Nucleus accumbens (tissue), 56 donors: ENCODE results near the gene SRGAP3.
"Not testable (repeated sequence)": the region's sequence is repeated elsewhere in the genome, so short reads cannot be mapped to it uniquely, and the experiment has no call there.

Source experiments
- DNase-seq, 56 donors: peaks; one replicate each; lab custom pipeline; 2025; lab: John Stamatoyannopoulos, UW

Gene SRGAP3

DNA sequence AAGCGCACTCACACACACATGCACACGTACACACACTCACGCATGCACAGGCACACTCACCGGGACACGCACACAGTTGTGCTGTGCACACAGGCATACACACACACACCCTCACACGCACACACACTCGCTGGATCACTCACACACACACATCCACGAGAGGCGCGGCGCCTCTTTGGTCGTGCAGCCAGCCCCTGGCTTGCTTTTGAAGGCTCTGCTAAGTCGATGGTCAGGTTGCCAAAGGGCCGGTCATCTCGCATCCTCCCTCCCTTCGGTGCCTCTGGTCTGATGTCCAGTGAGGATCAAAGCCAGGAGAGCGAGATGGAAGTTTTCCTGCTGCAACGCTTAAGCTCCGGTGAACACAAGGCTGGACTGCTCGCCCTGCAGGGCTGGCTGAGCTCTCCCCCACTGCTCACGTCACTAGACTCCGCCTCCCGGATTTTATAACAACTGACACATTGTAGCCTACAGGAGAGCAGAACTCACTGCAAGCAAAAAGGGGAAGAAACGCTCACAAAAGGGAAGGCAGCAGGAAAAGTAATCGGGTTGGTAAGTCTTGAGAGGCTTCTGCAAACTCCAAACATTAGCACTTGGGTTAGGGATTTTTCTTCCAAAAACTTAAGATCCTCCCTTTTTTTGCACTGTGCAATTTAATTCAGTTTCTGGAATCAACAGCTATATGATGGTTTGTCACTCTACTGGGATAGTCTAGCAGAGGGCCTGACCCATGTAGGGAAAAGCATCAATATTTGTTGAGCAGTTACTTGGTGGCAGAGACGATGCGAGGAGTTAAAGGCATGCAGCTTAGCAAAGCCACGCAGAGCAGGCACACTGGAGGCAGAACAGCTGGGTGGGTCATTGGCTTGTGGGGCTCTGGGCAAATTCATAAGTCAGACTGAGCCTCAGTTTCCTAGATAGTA lies at the start of gene SRGAP3:
Gene SRGAP3, minus strand, starts transcription at position 374 of the 920 bp plus-strand sequence. CDS start 695 bp downstream, outside the sequence.
- DNase-seq, result peak; percentile 37 to 95 (median 85)

DNA sequence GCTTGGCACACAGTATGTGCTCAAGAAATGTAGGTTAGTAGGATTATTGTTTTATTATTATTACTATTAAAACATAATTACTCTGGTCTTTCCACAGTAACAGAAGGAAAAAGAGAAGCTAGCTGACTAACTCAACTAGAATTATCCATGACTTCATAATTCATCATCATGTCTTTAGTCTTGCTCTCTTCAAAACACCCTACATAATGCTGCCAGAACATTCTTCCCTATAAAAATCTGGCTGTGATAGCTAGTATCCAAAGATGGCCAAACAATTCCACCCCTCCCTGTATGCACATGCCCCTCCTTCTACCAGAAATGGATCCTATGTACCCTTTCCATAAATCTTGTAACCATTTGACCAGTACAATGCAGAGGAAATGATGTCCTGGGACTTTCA lies 48.8 kb upstream of the SRGAP3 start:
- DNase-seq, result no peak

DNA sequence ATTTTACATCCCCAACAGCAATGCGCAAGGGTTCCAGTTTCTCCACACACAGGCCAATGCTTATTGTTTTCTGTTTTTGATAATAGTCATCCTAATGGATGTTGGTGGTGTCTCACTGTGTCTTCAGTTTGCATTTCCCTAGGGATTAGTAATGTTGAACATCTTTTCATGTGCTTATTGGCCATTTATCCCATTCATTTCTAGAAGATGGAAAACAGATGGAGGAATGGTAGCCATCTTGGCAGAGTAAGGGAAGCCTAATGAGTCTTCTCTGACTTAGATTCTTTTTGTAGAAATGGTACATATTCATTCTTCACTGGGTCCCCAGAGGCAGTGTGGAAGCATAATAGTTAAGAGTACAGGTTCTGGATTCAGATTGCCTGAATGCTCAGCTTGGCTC lies 46.8 kb upstream of the SRGAP3 start:
- no peak for DNase-seq

DNA sequence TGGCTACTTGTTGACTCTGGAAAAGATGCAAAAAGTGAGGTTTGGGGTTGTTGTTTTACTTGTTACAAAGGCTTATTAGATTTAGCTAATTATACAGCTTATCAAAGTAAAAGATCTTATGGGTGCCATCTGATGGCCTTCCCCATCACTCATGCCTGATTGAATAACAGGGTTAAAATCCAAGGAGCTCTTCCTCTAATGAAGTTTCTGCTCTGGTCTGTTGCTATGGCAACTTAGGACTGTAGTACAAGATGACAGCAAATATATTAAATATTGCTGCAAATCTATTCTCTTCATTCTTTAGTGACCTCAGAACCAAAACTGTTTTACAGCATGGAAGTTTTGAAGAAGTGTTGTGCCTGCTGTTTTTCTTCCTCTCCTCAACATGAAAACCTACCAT lies 45.6 kb upstream of the SRGAP3 start:
- no peak for DNase-seq

DNA sequence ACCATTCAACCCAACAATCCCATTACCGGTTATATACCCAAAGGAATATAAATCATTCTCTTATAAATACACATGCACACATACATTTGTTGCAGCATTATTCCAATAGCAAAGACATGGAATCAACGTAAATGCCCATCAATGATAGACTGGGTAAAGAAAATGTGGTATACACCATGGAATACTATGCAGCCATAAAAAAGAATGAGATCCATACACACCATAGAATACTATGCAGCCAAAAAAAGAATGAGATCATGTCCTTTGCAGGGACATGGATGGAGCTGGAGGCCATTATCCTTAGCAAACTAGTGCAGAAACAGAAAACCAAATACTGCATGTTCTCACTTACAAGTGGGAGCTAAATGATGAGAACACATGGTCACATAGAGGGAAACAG lies 44.5 kb upstream of the SRGAP3 start:
- not testable (repeated sequence) for DNase-seq

DNA sequence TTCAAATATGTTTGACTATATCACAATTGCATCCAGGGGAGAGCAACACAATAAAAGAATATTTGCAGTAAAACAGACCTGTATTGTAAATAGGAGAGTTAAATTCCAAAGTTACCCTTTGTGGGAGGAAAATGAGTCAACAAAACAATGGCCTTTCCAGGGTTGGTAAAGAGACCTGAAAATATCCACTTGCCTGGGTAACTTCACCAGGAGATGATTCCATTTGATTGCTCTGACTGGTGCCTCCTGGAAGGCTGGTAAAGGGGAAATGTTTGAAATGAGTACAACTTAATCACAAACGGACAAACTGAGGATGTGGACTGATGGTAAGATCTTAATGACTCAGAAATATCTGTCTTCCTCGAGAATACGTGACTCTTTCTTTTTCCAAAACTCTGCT lies 43.6 kb upstream of the SRGAP3 start:
- DNase-seq, result no peak

DNA sequence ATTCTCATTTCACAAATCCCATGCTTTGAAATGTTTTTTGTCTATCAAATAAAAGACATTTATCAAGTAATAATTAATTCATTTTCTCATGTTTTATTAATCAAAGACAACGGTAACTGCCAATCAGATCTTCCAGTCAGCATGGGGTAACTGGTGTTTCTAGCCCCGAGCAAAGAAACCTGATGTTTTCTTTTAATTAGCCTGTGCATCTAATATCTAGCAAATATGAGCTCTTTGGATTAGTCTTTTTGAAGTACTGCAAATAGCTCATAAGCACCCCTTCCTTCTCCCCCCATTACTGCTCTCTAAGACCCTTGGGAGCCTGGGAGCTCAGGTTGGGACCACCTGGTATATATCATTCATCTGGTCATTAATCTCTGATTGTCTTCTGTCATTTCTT lies 43.1 kb upstream of the SRGAP3 start:
- no peak for DNase-seq

DNA sequence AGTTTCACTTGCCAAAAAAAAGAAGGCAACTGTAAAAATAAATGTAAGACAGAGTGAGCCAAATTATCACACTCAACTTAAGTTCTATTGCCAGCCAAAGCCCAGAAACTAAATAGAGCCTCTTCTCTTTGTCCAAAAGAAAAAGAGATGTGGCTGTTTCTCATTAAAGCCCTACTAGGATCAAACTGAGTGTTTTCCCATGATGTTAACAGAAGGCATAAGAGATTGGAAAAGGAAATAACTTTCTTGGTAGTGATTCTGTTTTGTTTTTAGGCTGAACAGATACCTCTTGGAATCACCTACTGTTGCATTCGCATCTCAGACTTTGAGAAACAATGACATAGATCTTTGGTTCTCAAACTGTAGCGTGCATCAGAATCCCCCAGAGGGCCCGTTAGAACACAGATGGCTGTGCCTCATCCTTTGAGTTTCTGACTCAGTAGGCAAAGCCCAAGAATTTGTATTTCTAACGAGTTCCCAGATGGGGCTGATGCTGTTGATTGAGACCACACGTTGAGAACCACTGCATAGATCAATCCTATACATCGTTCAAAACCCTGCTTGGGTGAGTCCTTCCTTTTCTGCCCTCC lies 42.5 kb upstream of the SRGAP3 start:
- DNase-seq, result no peak

DNA sequence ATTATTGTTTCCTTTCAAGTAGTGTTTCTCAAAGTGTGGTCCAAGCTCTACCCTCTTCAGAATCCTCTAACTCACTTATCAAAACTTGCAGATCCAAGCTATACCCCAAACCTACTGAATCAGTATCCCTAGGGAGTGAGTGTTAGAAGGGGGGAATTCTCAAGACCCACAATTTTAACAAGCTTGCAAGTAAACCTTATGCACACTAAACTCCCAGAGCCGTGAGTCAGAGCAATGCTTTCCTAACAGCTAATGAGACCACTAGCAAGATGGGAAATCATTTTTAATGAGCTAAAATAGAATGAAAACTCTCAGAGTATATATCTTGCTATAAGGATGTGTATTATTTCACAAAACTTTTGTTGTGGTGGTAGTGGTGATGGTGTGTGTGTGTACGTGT lies 41.1 kb upstream of the SRGAP3 start:
- no peak for DNase-seq

DNA sequence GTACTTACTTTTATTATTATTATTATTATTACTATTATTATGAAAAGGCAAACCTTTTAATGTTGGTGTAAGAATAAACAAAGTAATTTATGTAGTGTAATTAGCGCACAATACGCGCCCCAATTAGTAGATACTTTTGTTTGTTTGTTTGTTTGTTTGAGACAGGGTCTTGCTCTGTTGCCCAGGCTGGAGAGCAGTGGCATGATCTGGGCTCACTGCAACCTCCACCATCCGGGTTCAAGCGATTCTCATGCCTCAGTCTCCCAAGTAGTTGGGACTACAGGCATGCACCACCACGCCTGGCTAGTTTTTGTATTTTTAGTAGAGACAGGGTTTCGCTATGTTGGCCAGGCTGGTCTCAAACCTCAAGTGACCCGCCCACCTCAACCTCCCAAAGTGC lies 32.1 kb upstream of the SRGAP3 start:
- not testable (repeated sequence) for DNase-seq

DNA sequence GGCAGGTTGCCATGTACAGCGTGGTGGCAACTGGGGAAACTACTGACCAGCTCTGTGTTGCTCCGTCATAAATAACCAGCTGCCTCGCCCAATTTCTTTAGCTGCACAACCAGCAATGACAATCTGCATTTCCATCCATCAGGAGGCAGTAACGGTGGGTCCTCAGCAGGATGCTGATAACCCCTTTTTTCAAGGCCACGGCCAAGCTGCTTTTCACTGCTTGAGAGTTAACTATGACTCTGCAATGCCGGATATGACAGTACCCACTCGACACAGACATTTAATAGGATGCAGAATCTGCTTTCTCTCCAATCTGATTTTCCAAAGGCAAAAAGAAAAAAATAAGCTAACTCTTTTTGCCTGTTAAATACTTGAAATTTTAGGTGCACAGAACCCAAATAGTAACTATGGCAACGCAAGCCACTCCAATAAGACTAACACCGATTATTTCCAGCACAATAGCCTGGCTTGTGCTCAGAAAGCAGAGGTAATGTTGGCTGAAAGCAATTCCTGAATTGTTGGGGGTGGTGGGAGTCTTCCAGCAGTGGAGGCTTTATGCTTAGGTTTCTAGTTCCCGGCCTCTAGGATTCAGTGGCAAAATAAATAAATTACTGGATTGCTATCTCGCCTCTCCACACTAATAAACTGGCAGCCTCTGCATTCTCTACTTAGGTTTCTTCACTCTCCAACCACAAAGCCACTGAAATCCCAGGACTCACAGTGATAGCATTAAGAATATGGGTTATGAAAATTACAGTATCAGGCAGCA lies 31.2 kb upstream of the SRGAP3 start:
- DNase-seq, result peak in 6 of 56 donors; percentile 4 to 54 (median 42)

DNA sequence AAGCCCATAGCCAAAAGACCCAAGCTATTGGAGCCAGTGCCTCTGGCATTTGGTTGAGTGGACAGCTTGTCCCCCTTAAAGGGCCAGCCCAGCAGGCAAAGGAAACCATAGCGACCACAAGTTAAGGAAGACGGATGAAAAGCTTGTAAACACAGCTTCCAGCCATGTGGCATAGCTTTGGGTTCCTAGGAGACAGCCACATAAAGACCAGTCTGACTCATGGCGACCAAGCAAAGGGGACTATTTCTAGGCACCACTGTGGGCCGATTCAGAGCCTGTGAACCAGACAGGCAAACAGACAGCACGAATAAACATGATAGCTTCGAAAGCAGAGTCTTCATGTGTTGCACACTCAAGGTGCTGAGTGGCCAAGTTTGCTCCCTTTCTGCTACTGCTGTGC lies 30.5 kb upstream of the SRGAP3 start:
- DNase-seq, result peak in 33 of 56 donors; percentile 5 to 71 (median 28)

DNA sequence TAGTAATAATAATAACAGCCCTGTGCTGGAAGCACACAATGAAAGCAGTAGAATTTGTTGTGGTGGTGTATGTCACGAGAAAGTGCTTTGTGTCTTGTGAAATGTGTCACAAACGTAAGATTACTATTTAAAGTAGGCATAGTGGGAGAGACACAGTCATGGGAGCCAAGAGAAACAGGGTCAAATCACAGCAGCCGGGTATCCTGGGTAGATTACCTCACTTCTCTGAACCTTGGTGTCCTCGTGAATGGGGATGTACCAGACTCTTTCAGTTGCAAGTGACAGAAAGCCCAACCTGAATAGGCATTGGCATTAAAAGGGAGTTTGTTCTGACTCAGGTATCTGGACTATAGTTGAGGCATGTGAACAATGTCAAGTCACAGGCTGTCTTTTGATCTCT lies 29.1 kb upstream of the SRGAP3 start:
- no peak for DNase-seq

DNA sequence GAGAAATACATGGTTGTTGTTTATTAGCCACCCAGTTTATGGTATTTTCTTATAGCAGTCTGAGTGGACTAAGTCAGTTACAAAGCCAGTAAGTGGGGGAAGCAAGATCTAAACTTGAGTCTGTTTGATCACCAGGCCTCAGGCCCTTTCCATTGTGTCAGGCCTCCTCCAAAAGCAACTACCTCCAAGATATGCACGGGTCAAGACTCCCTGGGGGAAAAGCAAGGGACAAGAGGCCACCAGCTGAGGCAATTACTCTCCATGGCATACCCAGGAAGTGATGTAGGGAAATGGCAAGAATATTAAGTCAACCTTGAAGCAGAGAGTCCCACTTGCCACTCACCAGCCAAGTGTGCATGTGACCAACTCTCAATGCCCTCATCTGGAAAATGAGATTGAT lies 28.6 kb upstream of the SRGAP3 start:
- DNase-seq, result no peak

DNA sequence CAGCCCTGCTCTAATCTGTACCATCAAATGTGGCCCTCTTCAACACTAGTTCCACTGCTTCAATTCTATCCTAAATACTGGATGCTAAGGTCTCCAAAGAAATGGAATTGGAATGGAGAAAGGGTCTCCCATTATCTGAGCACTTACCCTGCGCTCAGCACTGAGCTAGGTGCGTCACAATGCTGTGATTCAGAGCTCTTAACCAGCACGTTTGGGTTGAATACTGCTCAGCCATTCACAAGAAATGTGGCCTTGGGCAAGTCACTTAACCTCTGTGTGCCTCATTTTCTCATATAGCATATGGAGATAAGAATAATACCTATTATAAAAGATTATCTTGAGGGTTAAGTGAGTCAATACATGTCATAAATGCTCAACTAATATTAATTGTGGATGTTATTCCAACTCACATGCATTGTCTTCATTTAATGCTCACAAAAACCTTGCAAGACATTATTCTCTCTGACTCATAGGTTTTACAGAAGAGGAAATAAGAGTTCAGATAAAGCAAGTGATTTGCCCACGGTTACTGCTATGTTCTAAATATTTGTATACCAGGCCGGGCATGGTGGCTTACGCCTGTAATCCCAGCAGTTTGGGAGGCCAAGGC lies 27.4 kb upstream of the SRGAP3 start:
- no peak for DNase-seq

DNA sequence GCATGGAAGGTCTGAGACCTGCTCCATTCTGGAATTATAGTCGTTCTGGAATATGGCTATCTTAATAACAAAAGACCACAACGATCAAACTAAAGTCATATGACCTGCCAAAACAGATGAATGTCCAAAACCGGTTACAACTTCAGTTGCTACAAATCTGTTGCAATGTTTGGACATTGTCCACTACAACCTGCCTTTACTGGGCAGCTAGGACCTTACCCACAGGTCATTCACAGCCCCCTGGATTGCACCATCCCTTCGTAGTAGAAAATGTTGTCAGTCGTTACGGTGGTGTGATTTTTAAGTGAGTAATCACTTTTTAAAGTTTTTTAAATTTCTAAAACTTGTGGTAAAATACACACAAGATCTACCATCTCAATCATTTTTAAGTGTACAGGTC lies 22.5 kb upstream of the SRGAP3 start:
- DNase-seq, result no peak

DNA sequence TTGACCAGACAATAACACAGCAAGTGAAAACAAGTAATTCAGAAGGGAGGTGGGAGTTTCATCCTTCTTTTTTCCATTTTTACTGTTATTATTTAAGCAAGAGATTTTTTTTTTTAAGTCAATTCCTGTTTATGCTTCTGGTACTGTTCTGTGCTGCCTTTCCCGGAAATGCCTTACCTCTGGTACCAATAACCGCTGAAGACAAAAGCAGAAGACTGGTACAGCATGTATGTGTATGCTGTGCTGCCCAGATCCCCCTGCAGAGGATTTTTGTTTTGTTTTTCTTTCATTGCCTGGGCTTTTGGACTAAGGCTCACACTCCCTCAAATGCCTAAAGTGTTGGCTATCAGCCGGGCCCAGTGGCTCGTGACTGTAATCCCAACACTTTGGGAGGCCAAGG lies 21.3 kb upstream of the SRGAP3 start:
- peak in 1 of 56 donors; percentile 28 for DNase-seq

DNA sequence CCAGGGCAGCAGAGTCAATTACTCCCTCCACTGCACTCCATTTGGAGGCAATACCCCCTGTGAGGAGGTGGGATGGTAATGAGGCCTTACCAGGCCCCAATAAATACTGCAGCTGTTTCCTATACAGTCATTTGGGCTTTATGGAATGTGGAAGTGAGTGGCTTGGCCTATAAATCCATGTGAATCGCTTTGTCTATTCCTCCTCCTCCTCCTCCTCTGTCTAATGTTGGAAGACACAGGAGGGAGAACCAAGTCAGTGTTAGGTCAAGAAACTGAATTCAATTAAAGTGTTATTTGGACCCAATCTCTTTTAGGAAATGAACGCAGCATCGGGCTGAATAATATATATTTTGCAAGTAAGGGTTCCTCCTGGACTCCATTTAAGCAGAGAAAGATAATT lies 17.3 kb upstream of the SRGAP3 start:
- DNase-seq, result no peak

DNA sequence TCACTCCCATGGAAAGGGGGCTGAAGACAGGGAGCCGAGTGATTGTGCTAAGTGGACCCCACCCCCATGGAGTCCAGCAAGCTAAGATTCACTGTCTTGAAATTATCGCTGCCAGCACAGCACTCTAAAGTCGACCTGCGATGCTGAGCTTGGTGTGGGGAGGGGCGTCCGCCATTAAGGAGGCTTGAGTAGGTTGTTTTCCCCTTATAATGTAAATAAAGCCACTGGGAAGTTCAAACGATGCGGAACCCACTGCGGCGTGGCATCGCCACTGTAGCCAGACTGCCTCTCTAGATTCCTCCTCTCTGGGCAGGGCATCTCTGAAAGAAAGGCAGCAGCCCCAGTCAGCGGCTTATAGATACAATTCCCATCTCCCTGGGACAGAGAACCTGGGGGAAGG lies 10.9 kb upstream of the SRGAP3 start:
- DNase-seq, result no peak

DNA sequence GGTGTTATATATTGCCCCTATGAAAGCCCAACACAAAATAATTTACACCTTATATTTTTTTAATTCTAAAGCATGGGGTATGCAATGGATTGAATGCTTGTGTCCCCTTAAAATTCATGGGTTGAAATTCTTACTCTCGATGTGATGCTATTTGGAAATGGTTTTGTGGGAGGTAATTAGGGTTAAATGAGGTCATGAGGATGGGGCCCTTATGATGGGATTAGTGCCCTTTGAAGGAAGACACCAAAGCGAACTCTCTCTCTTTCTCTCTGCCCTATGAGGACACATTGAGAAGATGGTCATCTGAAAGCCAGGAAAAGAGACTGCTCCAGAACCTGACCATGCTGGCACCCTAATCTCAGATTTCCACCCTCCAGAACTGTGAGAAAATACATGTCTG lies 7.6 kb upstream of the SRGAP3 start:
- no peak for DNase-seq

DNA sequence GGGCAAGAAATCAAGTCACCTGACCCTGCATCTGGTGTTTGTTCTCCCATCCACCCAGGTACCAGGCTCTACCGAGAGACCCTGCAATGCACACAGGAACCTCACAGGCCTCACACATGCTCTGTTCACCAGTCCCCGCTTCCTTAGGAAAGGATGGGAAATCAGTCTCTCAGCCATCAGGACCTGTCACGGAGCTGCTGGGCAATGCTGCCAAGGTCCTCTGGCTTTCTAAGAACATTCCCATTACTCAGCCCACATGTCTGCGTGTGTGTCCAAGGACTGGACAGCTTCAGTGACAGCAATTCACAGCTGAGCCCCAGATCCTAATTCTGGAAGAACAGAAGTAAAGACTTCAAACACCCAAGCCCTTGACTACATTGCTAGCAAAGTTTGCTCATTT lies 6.5 kb upstream of the SRGAP3 start:
- DNase-seq, result no peak
